GM11168 (cell line): ENCODE results near the gene UST.

Experiments used
- in situ Hi-C: fragments of 300-500 bp; cut with MboI; formaldehyde crosslinking; loops from one replicate; pipeline ENCODE4 v1.12.0; 2022; ENCODE audit warnings: low sequenced_read_pairs; ENCODE audit not compliant: unreplicated experiment

Gene UST

DNA sequence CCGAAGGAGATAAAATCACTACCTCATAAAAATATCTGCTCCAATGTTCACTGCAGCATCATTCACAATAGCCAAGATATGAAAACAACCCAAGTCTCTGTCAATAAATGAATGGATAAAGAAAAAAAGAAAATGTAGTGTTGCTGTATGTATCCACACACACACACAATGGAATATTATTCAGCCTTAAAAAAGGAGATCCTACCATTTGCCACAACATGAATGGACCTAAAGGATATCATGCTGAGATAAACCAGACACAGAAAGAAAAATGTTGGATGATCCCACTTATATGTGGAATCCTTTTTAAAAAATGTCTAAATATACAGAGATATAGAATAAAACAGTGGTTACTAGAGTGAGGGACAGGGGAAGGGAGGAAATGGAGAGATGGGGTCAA, 378.5 kb downstream of the UST start:
- in situ Hi-C loops = no loop called here
